HG03060 (cell line): ENCODE data around the gene GBF1.
A peak's percentile ranks its signal among the peaks of the same experiment; 100 is the strongest.

Experiments
- ATAC-seq: cut with Tn5 transposase; IDR thresholded peaks from one replicate; pipeline ENCODE4 v1.9.1; 2021; ENCODE audit warnings: low read depth, moderate number of reproducible peaks; ENCODE audit not compliant: unreplicated experiment

Gene GBF1

GRCh38 chr10:102389894-102390293, 144.6 kb downstream of the GBF1 start:
- ATAC-seq: no peak

GRCh38 chr10:102392306-102392705, 147.0 kb downstream of the GBF1 start:
- ATAC-seq: no peak

GRCh38 chr10:102393411-102394078, 148.2 kb downstream of the GBF1 start:
- ATAC-seq: no peak

GRCh38 chr10:102394079-102394800, 148.9 kb downstream of the GBF1 start:
- peak; percentile 64 for ATAC-seq

- peak; percentile 4 for ATAC-seq
Measured at GRCh38 chr10:102394801-102395399, 149.6 kb downstream of the GBF1 start.

- no peak for ATAC-seq
Measured at GRCh38 chr10:102395400-102396316, 150.3 kb downstream of the GBF1 start, which contains the start of gene NFKB2. Gene NFKB2, plus strand, starts transcription at chr10:102395705. Its CDS starts 255 bp downstream, at chr10:102395960.

GRCh38 chr10:102396317-102396650, 151.0 kb downstream of the GBF1 start:
- ATAC-seq: no peak

GRCh38 chr10:102396730-102397151, 151.4 kb downstream of the GBF1 start:
- ATAC-seq: no peak

- no peak for ATAC-seq
Measured at GRCh38 chr10:102397222-102398171, 152.2 kb downstream of the GBF1 start.

- ATAC-seq: no peak
Measured at GRCh38 chr10:102398172-102399020, 153.1 kb downstream of the GBF1 start.

GRCh38 chr10:102399217-102400021, 154.1 kb downstream of the GBF1 start:
- no peak for ATAC-seq

- no peak for ATAC-seq
Measured at GRCh38 chr10:102400076-102400475, 154.7 kb downstream of the GBF1 start.

- no peak for ATAC-seq
Measured at GRCh38 chr10:102400598-102401341, 155.4 kb downstream of the GBF1 start.

GRCh38 chr10:102401342-102401654, 156.0 kb downstream of the GBF1 start:
- ATAC-seq: no peak

GRCh38 chr10:102401735-102402511, 156.6 kb downstream of the GBF1 start:
- no peak for ATAC-seq

- no peak for ATAC-seq
Measured at GRCh38 chr10:102402512-102402896, 157.2 kb downstream of the GBF1 start.

GRCh38 chr10:102403115-102403514, 157.8 kb downstream of the GBF1 start:
- no peak for ATAC-seq
